ENCODE results near the gene ASB14. TPM values are rescaled to one million over a fixed set of nuclear protein-coding genes. Genes with fewer than 3 reads are reported as not detected.
A peak's percentile ranks its signal among the peaks of the same experiment; 100 is the strongest.

Gene ASB14
- total and polyA plus RNA-seq, 4 donors = 0.06 to 1.4 (median 0.43) TPM

DNA sequence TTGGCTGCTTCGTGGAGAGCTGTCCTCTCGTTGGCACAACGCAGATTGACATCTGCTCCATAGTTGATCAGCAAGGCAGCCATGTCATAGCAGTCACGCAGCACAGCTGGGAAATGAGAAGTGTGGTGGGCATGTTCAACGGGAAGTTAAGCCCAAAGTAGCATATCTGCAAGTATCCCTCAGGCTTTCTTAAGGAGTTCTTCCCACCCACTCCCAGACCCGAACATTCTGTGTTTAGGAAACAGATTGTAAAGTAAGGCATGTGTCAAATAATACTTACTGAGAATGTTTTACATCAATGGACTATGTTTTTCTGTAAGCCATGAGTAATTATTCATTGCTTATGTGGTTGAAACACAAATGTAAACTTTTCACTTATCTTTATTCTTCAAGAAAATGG lies 9.2 kb downstream of the ASB14 start:
- H3K9ac ChIP-seq (ENCODE audit: insufficient read depth in 1 of 2, low read length in 2 of 2) = no peak overlapping the region
- no peaks in the 10 kb centered on the region for H3K9me3 ChIP-seq (ENCODE audit: control insufficient read depth in 4 of 4, insufficient read depth in 3 of 4, low read length in 3 of 4)
- 66 to 69% methylated on average over 6 of the region's 6 CpGs for WGBS, 2 donors
- H3K27ac ChIP-seq (ENCODE audit: low read depth in 1 of 2, low read length in 1 of 2) = no peak overlapping the region
- TF ChIP-seq, protein P1, sequence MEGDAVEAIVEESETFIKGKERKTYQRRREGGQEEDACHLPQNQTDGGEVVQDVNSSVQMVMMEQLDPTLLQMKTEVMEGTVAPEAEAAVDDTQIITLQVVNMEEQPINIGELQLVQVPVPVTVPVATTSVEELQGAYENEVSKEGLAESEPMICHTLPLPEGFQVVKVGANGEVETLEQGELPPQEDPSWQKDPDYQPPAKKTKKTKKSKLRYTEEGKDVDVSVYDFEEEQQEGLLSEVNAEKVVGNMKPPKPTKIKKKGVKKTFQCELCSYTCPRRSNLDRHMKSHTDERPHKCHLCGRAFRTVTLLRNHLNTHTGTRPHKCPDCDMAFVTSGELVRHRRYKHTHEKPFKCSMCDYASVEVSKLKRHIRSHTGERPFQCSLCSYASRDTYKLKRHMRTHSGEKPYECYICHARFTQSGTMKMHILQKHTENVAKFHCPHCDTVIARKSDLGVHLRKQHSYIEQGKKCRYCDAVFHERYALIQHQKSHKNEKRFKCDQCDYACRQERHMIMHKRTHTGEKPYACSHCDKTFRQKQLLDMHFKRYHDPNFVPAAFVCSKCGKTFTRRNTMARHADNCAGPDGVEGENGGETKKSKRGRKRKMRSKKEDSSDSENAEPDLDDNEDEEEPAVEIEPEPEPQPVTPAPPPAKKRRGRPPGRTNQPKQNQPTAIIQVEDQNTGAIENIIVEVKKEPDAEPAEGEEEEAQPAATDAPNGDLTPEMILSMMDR (IDR thresholded peaks at IDR 0.05; ENCODE audit: control extremely low read depth, extremely low read depth) = no peak
- no peak overlapping the region for H3K4me3 ChIP-seq
- DNase-seq (peak in 2 of 3 donors; percentile 8), ATAC-seq (ENCODE audit: insufficient read depth, low FRiP score) (no peak)
- H3K36me3 ChIP-seq (ENCODE audit: control insufficient read depth in 4 of 4, insufficient read depth in 4 of 4, low read length in 4 of 4) = peaks cover 0 to 5% (median 0%) of the 10 kb centered on the region in 4 donors
- no peaks in the 10 kb centered on the region for H3K27me3 ChIP-seq (ENCODE audit: control insufficient read depth in 3 of 3, insufficient read depth in 3 of 3, low read length in 2 of 3)
- peaks cover 0 to 4% (median 0%) of the 10 kb centered on the region in 5 donors for H3K4me1 ChIP-seq (ENCODE audit: control insufficient read depth in 5 of 5, insufficient read depth in 5 of 5, low read length in 5 of 5)

DNA sequence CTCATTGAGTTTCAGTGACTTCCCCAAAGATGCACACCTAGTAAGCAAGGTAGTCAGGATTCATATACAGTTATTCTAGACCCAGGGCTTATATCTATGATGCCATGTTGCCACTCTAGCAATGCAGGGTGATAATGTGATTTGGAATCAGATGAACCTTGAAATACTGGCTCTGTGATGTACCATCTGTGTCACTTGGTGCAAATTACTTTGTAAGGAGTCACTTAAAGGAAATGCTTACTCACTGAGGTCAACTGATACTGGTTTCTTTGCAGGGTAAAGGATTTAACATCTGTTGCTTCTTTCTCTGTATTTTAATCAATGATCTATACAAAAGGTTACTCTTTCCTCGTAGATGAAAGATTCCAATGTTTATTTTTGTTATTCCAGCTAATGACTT lies 10.8 kb downstream of the ASB14 start:
- H3K4me1 ChIP-seq (ENCODE audit: control insufficient read depth in 5 of 5, insufficient read depth in 5 of 5, low read length in 5 of 5) = peaks cover 0 to 4% (median 0%) of the 10 kb centered on the region in 5 donors
- TF ChIP-seq, protein P1 (IDR thresholded peaks at IDR 0.05; ENCODE audit: control extremely low read depth, extremely low read depth) = no peak
- no peak overlapping the region for H3K4me3 ChIP-seq
- H3K36me3 ChIP-seq (ENCODE audit: control insufficient read depth in 4 of 4, insufficient read depth in 4 of 4, low read length in 4 of 4) = peaks cover 0 to 5% (median 0%) of the 10 kb centered on the region in 4 donors
- ATAC-seq (ENCODE audit: insufficient read depth, low FRiP score) = no peak
- peak overlapping the region in 1 of 2 donors; percentile 33 for H3K27ac ChIP-seq (ENCODE audit: low read depth in 1 of 2, low read length in 1 of 2)
- H3K9ac ChIP-seq (ENCODE audit: insufficient read depth in 1 of 2, low read length in 2 of 2) = no peak overlapping the region
- 35 to 38% methylated on average over 1 of the region's 1 CpG for WGBS, 2 donors
- no peaks in the 10 kb centered on the region for H3K9me3 ChIP-seq (ENCODE audit: control insufficient read depth in 4 of 4, insufficient read depth in 3 of 4, low read length in 3 of 4)
- no peaks in the 10 kb centered on the region for H3K27me3 ChIP-seq (ENCODE audit: control insufficient read depth in 3 of 3, insufficient read depth in 3 of 3, low read length in 2 of 3)
- no peak for DNase-seq

DNA sequence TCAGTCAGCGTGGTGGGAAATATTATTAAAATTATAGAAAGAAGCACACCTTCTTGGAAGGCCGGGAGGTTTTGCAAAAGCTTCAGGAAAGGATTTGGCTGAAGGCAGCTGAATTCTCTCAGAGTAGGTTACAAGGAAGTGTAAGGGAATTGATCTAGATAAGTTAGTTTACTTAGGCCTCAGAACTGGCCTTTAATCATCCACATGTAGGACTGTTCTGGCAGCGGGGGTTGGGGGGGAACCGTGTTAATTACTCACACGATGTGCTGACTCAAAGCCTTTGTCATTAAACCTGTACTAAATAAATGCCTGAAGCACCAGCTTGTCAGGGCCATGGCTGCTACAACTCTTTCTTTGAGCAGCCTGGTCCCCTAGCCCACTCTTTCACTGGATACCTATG lies 12.8 kb downstream of the ASB14 start:
- H3K4me3 ChIP-seq = no peak overlapping the region
- no peak overlapping the region for H3K9ac ChIP-seq (ENCODE audit: insufficient read depth in 1 of 2, low read length in 2 of 2)
- ATAC-seq (ENCODE audit: insufficient read depth, low FRiP score) = no peak
- TF ChIP-seq, protein P1 (IDR thresholded peaks at IDR 0.05; ENCODE audit: control extremely low read depth, extremely low read depth) = no peak
- H3K36me3 ChIP-seq (ENCODE audit: control insufficient read depth in 4 of 4, insufficient read depth in 4 of 4, low read length in 4 of 4) = peaks cover 0 to 8% (median 1%) of the 10 kb centered on the region in 4 donors
- no peaks in the 10 kb centered on the region for H3K9me3 ChIP-seq (ENCODE audit: control insufficient read depth in 4 of 4, insufficient read depth in 3 of 4, low read length in 3 of 4)
- no peak overlapping the region for H3K27ac ChIP-seq (ENCODE audit: low read depth in 1 of 2, low read length in 1 of 2)
- no peaks in the 10 kb centered on the region for H3K27me3 ChIP-seq (ENCODE audit: control insufficient read depth in 3 of 3, insufficient read depth in 3 of 3, low read length in 2 of 3)
- DNase-seq = no peak
- 91% methylated on average over 5 of the region's 5 CpGs for WGBS, 2 donors
- peaks cover 0 to 4% (median 0%) of the 10 kb centered on the region in 5 donors for H3K4me1 ChIP-seq (ENCODE audit: control insufficient read depth in 5 of 5, insufficient read depth in 5 of 5, low read length in 5 of 5)

DNA sequence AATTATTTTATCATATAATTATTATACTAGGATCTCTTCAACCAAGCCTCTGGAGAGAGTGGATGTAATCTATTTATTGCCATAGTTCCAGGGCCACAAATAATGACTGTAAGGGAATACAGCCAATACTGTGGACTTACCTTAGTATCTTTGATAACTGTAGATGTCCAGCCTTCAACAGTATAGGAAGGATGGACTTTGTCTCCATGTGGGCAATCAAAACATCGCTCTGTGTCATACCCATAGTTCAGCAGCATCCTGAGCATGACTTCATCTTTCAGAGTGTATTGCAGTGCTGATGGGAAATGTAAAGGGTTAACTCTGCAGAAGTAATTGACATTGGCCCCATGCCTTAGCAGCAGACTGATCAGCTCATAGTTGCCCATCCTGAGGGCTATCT lies 14.2 kb downstream of the ASB14 start:
- Histone ChIP-seq H3K9me3 (ENCODE audit: control insufficient read depth in 4 of 4, insufficient read depth in 3 of 4, low read length in 3 of 4) (no peaks in the 10 kb centered on the region), H3K36me3 (ENCODE audit: control insufficient read depth in 4 of 4, insufficient read depth in 4 of 4, low read length in 4 of 4) (peaks cover 0 to 12% (median 3%) of the 10 kb centered on the region in 4 donors), H3K9ac (ENCODE audit: insufficient read depth in 1 of 2, low read length in 2 of 2) (no peak overlapping the region), H3K4me1 (ENCODE audit: control insufficient read depth in 5 of 5, insufficient read depth in 5 of 5, low read length in 5 of 5) (peaks cover 0 to 3% (median 0%) of the 10 kb centered on the region in 5 donors), H3K27me3 (ENCODE audit: control insufficient read depth in 3 of 3, insufficient read depth in 3 of 3, low read length in 2 of 3) (no peaks in the 10 kb centered on the region), H3K27ac (ENCODE audit: low read depth in 1 of 2, low read length in 1 of 2) (no peak overlapping the region), H3K4me3 (no peak overlapping the region)
- no peak for ATAC-seq (ENCODE audit: insufficient read depth, low FRiP score)
- no peak for DNase-seq
- TF ChIP-seq, protein P1 (IDR thresholded peaks at IDR 0.05; ENCODE audit: control extremely low read depth, extremely low read depth) = no peak
- WGBS, 2 donors = 91 to 96% methylated on average over 1 of the region's 1 CpG
